Kasumi-1 (cell line): ENCODE data around the gene TRIM41.
"Not testable (repeated sequence)": the region's sequence is repeated elsewhere in the genome, so short reads cannot be mapped to it uniquely, and the experiment has no call there.

Experiments used
- DNase-seq, 2 experiments: peaks; one replicate each; lab custom pipeline; 2025; lab: John Stamatoyannopoulos, UW

Gene TRIM41

GRCh38 chr5:181211208-181211607, 11.9 kb upstream of the TRIM41 start:
- DNase-seq, result no peak

- DNase-seq, result no peak
Measured at GRCh38 chr5:181212080-181212479, 11.0 kb upstream of the TRIM41 start.

- no peak for DNase-seq
Measured at GRCh38 chr5:181212934-181213333, 10.1 kb upstream of the TRIM41 start.

- not testable (repeated sequence) for DNase-seq
Measured at GRCh38 chr5:181214249-181214648, 8.8 kb upstream of the TRIM41 start.

- no peak for DNase-seq
Measured at GRCh38 chr5:181215997-181216989, 6.8 kb upstream of the TRIM41 start.

- no peak for DNase-seq
Measured at GRCh38 chr5:181217111-181217802, 5.8 kb upstream of the TRIM41 start.

GRCh38 chr5:181217803-181218062, 5.3 kb upstream of the TRIM41 start:
- DNase-seq, result no peak

GRCh38 chr5:181218795-181219124, 4.3 kb upstream of the TRIM41 start:
- no peak for DNase-seq

GRCh38 chr5:181219262-181220177, 3.6 kb upstream of the TRIM41 start:
- DNase-seq, result no peak

GRCh38 chr5:181220178-181220515, 2.9 kb upstream of the TRIM41 start:
- DNase-seq, result no peak

- no peak for DNase-seq
Measured at GRCh38 chr5:181221105-181221791, 1.8 kb upstream of the TRIM41 start.

- DNase-seq, result no peak
Measured at GRCh38 chr5:181221792-181222629, 1.1 kb upstream of the TRIM41 start.

- no peak for DNase-seq
Measured at GRCh38 chr5:181222630-181223057, 437 bp upstream of the TRIM41 start.

- DNase-seq, result no peak
Measured at GRCh38 chr5:181223729-181224389, 778 bp downstream of the TRIM41 start.

- no peak for DNase-seq
Measured at GRCh38 chr5:181224390-181225229, 1.5 kb downstream of the TRIM41 start.

GRCh38 chr5:181229996-181230395, 6.9 kb downstream of the TRIM41 start:
- DNase-seq, result no peak

GRCh38 chr5:181230551-181230950, 7.5 kb downstream of the TRIM41 start:
- DNase-seq, result no peak

- DNase-seq, result no peak
Measured at GRCh38 chr5:181231432-181231831, 8.4 kb downstream of the TRIM41 start.

- no peak for DNase-seq
Measured at GRCh38 chr5:181232593-181232992, 9.5 kb downstream of the TRIM41 start.
